LHCN-M2 (cell line): ENCODE results near the gene GCK. TPM values are rescaled to one million over a fixed set of nuclear protein-coding genes. Genes with fewer than 3 reads are reported as not detected.
"Not testable (repeated sequence)": the region's sequence is repeated elsewhere in the genome, so short reads cannot be mapped to it uniquely, and the experiment has no call there.

Experiments used
- DNase-seq: peaks from one replicate; pipeline ENCODE4 v3.0.0-alpha.2; 2012; ENCODE audit warnings: low read depth
- total RNA-seq: library from RNA; depleted of rRNA; stranded (reverse); fragments of >200 nt; gene quantifications from 2 replicates; pipeline ENCODE4 v1.2.3, GENCODE V29; 2014

GCK gene
- total RNA-seq, 1 experiment from 2014 or later, result not detected

DNA sequence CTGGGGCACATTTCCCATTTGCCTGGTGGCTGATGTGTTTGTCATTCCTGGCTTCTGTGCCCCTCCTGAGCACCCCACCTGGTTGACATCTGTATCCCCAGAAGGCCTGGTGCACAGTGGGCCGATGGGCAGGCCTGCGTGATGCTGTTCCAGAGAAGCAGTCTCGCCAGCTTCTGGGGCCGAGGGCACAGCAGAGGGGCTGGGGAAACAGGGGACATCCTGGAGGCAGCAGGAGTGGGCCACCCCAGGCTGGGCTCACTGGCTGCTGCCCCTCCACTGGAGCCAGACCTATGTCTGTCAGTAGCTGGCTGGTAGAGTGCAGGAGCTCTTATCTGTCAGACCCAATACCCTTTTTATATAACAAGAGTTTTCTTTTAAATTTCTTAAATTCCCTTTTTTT, 47.2 kb downstream of the GCK start:
- DNase-seq, result no peak

DNA sequence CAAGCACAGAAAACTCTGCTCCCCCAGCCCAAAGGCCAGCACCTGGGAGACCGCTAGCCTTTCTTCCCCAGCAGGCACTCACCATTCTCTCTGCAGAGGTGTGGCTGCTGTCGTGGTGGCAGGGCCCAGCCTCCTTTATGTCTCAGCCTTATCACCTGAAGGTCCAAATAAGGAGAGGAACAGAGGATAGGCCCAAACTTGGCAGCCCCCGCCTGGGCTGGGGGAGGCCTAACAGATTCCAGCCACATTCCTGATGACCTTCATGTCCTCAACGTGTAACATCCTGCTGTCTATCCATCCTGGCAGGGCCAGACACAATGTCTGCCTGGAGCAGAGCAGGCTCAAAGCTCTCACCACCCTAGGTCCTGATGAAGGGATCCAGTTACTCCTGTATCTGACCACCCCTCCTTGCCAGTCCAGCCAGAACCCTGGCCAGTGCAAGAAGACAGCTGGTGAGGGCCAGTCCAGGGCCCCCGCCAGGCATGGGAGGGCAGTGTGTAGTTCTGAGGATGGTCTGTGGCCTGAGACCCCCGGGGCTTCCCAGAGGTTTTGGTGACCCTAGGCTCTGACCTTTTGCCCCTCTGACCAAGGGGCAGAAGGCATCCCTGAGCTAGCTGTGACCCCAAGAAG, 47.9 kb downstream of the GCK start, which contains the start of gene MYL7:
TSS of gene MYL7 (minus strand) at position 112 of the 630 bp plus-strand sequence. CDS start at position 85, 27 bp downstream.
- no peak for DNase-seq

DNA sequence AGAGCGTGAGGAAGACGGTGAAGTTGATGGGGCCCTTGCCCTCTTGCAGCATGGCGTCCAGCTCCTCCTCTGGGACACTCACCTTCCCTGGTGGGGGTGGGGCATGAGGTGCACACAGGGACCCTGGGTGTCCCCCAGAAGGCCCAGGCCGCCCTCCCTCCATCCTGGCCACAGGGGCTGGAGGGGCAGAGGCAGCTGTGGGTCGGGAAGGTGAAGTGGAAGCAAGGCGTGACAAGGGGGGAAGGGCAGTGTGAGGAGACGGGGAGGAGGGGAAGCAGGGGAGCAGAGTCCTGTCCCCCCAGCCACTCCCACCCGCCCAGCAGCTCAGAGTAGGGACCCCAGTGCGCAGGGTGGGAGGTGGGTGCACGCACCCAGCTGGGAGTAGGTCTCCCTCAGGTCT, 48.9 kb downstream of the GCK start:
- DNase-seq, result no peak

DNA sequence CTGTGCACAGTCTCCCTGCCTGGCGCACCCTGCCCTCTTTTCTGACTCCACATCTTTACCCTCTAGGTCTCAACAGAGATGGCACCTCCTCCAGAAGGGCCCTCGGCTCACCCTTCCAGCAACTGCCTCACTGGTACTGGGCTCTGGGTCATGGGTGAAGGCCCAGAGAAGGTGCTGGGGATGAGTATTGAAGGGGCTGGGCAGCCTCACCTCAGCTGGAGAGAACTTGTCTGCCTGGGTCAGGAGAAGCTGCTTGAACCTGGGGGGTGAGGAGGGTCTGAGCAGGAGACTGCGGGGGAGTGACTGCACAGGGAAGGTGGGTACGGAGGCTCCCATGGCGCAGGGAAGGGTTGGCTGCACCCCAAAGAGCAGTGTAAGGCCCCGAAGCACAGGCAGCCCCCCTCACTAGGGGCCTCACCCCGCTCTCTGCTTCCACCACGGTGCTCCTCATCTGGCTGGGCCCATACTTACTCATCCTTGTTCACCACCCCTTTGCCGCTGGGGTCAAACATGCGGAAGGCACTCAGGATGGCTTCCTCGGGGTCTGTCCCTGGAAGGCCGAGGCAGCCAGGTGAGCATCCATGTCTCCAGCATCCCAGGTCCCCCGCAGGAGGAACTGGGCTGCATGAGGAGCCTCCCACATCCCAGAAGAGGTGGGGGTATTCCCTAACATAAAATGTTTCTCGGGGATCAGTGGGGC, 49.8 kb downstream of the GCK start:
- no peak for DNase-seq

DNA sequence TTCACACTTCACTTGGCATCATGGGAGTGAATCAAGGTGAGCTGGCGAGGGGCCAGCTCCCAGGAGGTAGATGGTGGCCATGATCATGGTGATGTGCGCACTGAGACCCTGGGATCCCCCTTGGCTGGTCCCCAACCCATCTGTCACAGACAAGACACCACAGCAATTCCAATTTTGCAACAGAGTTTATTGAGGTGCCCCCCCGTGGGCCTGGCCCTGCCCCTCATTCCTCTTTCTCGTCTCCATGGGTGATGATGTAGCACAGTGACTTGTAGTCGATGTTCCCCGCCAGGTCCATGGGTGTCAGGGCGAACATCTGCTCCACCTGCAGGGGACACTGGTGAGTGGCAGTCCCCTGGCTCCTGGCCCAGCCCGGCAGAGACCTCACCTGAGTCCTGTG, 50.5 kb downstream of the GCK start:
- DNase-seq, result no peak

DNA sequence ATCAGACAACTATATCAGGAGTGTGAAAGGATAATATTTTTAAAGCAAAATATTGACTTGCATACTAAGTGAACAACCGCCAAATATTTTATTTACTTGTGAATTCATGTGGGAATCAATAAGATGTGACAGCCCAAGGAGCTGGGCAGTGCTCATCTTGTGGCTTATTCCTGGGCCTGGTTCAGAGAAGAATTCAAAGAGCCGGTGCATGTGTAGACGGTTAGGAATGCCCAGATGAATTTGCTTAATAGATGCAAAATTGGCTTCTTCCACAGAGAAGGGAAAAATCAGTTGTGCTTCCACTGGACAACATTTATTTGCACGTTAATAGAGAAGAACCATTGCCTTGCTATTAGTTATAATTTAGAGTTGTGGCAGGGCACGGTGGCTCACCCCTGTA, 52.5 kb downstream of the GCK start:
- DNase-seq, result no peak

DNA sequence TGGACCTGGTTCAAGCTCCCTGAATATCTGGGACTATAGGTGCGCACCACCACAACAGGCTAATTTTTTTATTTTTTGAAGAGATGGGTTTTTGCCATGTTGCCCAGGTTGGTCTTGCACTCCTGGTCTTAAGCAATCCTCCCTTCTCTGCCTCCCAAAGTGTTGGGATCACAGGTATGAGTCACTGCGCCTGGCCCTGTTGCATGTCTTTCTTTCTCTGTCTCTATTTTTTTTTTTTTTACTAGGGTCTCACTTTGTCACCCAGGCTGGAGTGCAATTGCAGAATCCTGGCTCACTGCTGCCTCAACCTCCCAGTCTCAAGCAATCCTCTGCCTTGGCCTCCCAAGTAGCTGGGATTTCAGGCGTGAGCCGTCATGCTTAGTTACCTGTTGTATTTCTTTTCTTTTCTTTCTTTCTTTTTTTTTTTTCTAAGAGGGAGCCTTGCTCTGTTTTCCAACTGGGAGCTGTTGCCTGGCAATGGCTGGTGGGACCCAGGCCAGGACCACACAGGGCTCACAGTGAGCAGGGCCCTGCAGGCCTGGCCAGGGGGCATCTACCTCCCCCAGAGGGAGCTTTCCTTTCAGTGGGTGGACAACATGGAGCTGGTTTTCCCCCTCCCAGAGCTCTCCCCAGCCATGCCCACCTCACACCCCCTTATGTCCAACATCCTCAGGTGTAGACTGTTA, 54.2 kb downstream of the GCK start:
- no peak for DNase-seq

DNA sequence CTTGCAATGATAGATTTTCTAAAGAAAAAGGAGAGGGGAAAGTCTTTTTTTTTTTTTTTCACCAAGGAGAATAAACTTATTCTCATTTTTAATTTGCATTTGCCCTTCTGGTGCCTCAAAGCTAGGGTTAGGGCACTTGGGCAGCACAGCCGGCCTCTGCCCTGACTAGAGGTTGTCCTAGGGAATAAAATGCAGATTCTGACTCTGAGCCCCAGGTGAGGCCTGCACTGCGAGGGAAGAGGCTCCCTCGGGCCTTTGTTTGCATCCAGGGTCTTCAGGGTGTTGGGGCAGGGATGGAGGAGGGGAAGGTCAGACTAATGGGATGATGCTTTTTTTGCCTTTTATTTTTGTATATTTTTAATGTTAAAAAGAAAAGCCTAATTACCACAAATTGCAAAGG, 55.9 kb downstream of the GCK start:
- DNase-seq, result no peak

DNA sequence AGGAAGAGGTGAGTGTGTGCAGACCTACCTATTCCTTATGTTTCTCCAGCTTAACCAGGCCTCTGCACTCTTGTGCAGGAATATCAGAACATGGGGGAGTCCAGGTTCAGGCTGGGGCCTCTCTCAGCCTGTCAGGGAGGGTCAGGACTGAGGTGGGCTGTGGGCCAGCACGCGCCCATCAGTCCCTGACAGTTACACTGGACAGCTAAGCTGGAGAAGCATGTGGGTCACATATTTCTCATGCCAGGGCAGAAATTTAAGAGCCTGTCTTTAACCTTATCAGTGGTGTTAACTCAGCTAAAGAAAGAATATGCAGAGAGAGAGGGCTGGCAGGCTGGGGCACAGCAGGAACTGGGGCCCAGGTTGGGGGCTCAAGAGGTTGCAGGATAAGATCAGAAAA, 57.2 kb downstream of the GCK start:
- peak; percentile 28 for DNase-seq

DNA sequence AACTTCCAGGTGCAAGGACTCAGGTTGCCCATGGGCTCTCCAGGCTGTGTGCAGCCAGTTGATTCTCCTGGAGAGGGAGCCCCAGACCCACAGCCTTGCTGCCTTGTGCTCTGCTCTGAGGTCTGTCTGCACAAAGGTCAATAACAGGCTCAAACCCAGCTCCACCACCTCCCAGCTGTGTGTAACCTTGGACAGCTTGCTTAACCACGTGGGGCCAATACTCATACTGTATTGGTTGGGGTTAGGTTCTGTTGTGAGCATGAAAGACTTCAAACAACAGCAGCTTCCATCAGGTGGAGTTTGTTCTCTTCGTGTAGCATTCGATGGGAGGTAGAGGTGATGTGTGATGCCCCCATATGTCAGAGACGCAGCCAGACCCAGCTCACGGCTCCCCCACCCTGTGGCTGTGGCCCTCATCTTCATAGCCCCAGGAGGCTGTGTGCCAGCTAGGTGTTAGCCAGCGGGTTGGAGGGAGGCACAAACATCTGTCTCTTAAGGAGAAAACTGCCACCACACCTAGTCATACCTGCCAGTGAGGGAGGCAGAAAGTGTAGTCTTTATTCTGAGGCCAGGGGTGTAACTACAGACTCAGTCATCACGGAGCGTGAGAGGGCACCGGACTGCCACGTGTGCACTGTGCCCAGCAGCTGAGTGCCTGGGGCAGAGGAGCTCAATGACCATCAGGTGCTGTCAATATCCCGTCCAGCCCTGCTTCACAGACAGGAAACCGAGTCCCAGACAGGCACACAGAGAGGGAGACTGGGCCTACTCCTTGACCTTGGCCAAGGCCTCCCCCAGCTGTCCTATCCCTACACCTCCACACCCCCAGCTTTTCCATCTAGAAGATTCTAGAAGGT, 57.8 kb downstream of the GCK start:
- peak; percentile 72 for DNase-seq

DNA sequence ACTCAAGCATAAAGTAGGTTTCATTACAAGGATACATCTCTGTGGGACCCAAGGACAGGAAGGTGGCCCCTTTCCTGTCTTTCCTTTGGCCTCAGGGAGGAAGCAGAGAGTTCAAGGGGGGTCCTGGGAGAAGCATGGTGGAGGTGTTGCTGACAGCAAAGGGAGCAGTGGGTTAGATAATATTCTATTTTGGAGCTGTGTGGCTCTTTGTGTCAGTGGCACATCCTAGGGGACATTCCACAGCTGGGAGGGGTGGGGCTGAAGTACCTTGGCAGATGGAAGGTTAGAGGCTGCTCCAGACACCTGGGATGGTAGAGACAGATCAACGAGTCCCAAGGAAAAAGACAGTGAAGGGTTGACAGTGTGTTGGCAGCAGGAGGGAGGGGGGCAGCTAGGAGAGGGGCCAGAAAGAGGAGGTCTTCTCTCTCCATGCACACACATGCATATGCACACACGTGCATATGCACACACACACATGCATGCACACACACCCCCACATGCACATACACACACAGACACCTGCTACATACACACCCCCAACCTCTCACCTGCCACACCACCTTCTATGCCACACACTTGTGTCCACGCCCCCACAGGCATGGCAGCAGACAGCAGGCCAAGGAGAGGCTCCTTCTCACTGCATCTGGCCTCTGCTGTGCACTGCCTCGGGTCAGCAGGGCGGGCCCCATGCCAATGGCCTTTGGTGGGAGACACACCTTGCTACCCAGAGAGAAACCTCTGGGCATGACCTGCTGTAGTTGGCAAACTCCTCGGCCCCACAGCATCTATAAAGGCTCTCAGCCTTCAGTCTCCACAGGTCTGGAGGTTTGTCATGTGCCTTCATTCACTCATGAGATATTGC, 60.3 kb downstream of the GCK start:
- no peak for DNase-seq

DNA sequence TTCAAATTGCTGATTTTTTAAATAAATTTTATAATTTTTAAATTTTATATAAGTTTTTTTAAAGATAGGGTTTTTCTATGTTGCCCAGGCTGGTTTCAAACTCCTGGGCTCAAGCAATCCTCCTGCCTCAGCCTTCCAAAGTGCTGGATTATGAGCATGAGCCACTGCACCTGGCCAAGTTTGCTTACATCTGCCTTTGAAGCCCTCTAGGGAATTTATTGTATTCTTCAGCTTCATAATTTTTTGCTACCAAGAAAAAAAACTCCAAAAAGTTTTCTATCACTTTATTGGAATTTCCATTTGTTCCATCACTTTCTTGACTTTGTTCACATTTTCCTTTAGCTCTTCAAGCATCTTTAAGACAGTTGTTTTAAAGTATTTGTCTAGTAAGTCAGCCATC, 62.1 kb downstream of the GCK start:
- no peak for DNase-seq

DNA sequence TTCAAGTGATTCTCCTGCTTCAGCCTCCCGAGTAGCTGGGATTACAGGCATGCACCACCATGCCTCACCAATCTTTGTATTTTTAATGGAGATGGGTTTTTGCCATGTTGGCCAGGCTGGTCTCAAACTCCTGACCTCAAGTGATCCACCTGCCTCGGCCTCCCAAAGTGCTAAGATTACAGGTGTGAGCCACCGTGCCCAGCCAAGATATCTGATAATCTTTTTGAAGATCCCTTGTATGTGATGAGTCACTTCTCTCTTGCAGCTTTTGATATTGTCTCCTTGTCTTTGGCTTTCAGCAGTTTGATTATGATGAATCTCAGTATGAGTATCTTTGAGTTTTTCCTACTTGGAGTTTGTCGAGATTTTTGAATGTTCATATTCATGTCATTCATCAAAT, 62.7 kb downstream of the GCK start:
- not testable (repeated sequence) for DNase-seq

DNA sequence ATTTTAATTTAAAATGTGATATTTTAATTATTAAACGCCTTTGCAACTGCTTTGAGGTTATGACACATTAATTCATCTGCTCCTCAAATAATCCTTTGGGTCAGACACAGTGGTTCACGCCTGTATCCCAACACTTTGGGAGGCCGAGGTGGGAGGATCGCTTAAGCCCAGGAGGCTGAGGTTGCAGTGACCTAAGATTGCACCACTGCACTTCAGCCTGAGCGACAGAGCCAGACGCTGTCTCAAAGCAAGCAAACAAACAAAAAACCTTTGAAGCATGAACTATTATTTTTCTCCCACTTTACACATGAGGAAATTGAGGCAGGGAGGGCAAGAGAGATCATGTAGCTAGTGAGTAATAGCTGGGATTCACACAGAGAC, 64.4 kb downstream of the GCK start:
- DNase-seq, result no peak

DNA sequence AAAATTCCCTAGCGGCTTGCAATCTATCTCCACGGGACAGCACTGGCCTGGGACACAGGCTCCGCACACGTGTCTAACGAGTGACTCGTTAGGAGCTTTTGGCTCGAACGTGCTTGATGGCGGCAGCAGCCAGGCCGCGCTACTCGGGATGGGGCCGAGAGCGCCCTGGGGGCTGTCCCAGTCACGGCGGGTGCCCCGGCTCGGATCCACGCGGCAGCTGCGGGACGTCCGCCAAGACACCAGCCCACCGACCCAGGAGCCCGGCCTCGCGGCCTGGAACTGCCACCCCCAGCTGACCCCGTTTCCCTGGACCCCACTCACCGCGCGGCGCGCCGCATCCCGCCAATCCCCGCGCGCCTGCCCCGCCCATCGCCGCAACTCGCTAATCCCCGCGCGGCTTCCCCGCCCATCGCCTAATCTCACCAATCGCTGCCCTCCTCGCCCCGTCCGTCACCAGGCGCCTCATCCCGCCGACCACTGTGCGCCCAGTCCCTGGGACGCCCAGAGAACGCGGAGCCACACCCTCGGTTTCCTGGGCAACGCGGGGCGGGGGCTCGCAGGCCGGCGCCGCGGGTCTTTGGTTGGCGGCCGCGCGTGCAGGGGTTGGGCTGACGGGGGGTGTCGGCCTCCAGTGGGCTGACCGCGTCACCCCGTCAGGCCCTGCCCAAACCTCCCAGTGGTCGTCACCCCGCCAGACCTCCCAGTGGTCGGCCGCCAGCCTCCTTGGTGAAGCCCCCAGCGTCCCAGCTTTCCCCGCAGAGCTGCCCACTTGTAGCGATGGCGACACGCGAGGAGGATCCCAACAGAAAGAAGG, 65.8 kb downstream of the GCK start, which contains the start of gene POLD2:
TSS of gene POLD2 (minus strand) at position 359 of the 814 bp plus-strand sequence. CDS start 1,495 bp downstream, outside the sequence.
- DNase-seq, result peak; percentile 98

DNA sequence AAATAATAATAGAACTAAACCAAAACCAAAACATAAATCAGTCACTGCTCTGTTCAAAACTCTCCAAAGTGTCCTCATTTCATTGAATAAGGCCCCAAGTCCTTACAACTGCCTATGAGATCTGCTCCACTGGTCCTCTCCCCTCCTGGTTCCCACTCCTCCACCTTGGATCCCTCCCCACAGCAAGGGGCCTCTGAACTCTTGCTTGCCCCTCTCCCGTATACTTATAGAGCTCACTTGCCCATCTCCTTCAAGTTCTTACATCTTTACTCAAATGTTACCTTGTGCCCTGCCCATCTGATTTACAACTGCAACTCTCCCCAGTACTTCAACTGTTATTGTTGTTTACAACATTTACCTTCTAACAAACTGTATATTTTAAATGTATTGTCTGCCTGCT, 66.7 kb downstream of the GCK start:
- no peak for DNase-seq

DNA sequence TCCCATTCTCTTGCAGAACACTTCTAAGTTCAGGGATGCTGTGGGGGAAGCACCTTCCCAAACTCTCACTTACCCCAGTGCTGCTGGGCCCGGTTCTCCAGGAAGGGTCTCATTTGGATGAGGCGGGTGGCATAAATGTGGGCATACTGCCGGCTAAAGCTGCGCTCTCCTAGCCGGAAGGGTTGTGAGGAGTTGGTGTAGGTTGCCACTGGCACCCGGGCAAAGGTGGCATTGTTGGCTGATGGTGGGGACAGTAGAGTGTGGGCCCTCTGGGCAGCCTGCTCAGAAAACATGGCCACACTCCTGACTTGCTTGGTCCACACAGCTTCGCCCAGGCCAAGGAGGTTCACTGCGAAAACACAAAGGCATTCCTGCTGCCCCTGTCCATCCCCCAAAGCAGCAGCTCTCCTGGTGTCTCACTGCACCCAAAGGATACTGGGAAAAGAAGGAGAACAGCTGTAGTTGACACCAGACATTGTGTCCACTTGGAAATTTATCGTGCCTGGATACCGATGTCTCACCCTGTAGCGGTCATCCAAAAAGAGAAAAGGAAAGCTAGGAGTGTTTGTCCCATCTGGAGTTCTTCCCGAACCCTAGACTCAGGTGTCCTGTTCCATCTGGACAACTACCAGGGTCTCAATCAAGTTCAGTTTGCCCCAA, 67.3 kb downstream of the GCK start:
- DNase-seq, result peak; percentile 68

DNA sequence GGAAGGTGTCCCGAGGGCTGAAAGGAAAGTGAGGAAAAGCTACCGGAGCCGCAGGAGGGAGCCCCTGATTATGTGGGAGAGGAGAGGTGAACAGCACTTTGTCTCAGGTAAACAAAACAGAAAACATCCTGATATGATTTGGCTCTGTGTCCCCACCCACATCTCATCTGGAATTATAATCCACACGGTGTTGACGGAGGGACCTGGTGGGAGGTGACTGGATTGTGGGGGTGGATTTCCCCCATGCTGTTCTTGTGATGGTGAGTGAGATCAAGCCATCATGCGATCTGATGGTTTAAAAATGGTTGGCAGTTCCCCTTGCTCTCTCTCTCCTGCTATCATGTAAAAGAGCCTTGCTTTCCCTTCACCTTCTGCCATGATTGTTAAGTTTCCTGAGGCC, 68.8 kb downstream of the GCK start:
- DNase-seq, result no peak

DNA sequence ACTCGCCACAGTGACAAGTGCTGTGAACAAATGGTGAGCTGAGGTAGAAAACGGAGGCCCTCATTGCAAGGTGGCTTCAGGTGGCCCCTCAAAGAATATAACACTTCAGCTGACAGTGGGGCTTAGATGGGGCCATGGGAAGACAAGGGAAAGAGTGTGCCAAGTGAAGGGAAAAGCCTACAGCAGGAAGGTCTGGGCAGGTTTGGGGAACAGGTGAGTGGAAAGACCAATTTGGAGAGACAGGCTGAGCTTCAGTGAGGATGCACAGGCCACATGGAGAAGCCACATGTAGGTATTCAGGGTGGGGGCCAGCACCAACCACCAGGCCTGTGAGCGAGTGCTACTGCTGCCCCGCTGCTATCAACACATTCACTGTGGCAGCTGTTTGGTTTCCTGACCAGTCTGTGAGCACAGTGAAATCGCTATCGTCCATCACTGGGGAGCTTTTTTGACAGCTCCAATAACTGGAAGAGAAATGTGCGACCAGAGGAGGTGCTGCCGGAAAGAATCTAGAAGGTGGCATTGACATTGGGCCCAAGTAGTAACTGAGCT, 69.3 kb downstream of the GCK start:
- DNase-seq, result no peak
